Activated CD4-positive, alpha-beta T cell treated with anti-CD3 and anti-CD28 coated beads, Interleukin-2, amount 50 U/mL, for 48 hours (primary cell): ENCODE data around the gene ZNF300.
"Not testable (repeated sequence)": the region's sequence is repeated elsewhere in the genome, so short reads cannot be mapped to it uniquely, and the experiment has no call there.

Experiments used
- DNase-seq, 2 experiments: peaks; one replicate each; pipeline ENCODE4 v3.0.0-alpha.2; 2020

Gene ZNF300

GRCh38 chr5:150845185-150845859, 59.5 kb downstream of the ZNF300 start:
- DNase-seq: not testable (repeated sequence)
